Calu3 (cell line): ENCODE results near the gene TMEM269. TPM values are rescaled to one million over a fixed set of nuclear protein-coding genes. Genes with fewer than 3 reads are reported as not detected.

Experiments used
- BruUV-seq: library from RNA; stranded (reverse); fragments of 400-500 nt; replicated peaks from 2 replicates; lab custom pipeline; 2021; lab: Mats Ljungman, UMichigan
- CTCF ChIA-PET: fragments of 300-600 bp; sonication (Branson Sonifier 250); formaldehyde crosslinking; loops from one replicate; lab custom pipeline; 2022; ENCODE audit warnings: antibody characterized with exemption; lab: Charles Lee
- DNase-seq: peaks from one replicate; pipeline ENCODE4 v3.0.0; 2022
- H3K27ac Mint-ChIP-seq: one replicate; pipeline ENCODE4 v1.8.0; 2022; ENCODE audit warnings: mixed read lengths; ENCODE audit not compliant: unreplicated experiment
- H3K27me3 Mint-ChIP-seq: one replicate; pipeline ENCODE4 v1.8.0; 2022; ENCODE audit warnings: mixed read lengths; ENCODE audit not compliant: unreplicated experiment
- H3K36me3 Mint-ChIP-seq: one replicate; pipeline ENCODE4 v1.8.0; 2022; ENCODE audit warnings: mild to moderate bottlenecking, moderate library complexity, mixed read lengths; ENCODE audit not compliant: insufficient read depth, unreplicated experiment
- H3K4me1 Mint-ChIP-seq: one replicate; pipeline ENCODE4 v1.8.0; 2022; ENCODE audit warnings: mild to moderate bottlenecking, low read depth, mixed read lengths; ENCODE audit not compliant: unreplicated experiment
- H3K4me3 Mint-ChIP-seq: one replicate; pipeline ENCODE4 v1.8.0; 2022; ENCODE audit warnings: mild to moderate bottlenecking, low read depth, moderate library complexity, mixed read lengths; ENCODE audit not compliant: unreplicated experiment
- H3K9me3 Mint-ChIP-seq: one replicate; pipeline ENCODE4 v1.8.0; 2022; ENCODE audit warnings: low read depth, mixed read lengths; ENCODE audit not compliant: unreplicated experiment
- CTCF ChIP-seq: fragments of 200-600 bp; IDR thresholded peaks from one replicate; pipeline ENCODE4 v1.8.0; 2022; ENCODE audit warnings: antibody characterized with exemption; ENCODE audit not compliant: unreplicated experiment
- intact Hi-C: fragments of 100-400 bp; cut with micrococcal nuclease; formaldehyde crosslinking; loops from one replicate; pipeline ENCODE4 v1.10.0; 2022; ENCODE audit not compliant: unreplicated experiment
- total RNA-seq: library from RNA; stranded (reverse); gene quantifications from 2 replicates; pipeline ENCODE4 v1.2.3, GENCODE V29; 2022

Gene TMEM269
- total RNA-seq, 1 experiment from 2014 or later, result 0.94 TPM

- intact Hi-C loops, result no loop called here
- CTCF ChIA-PET, result no interaction called here
- Mint-ChIP-seq H3K27me3 (no peaks in the 10 kb centered on the region), H3K36me3 (no peaks in the 10 kb centered on the region), H3K9me3 (no peaks in the 10 kb centered on the region), H3K4me1 (no peaks in the 10 kb centered on the region), H3K27ac (no peak overlapping the region), H3K4me3 (no peak overlapping the region)
- DNase-seq, result no peak
- no peak for TF ChIP-seq CTCF
- no TSS peak for BruUV-seq
These were observed 13.2 kb downstream of the TMEM269 start for GRCh38 chr1:42797979-42798378.

GRCh38 chr1:42801832-42802473, 17.2 kb downstream of the TMEM269 start:
- Mint-ChIP-seq H3K4me3 (no peak overlapping the region), H3K4me1 (no peaks in the 10 kb centered on the region), H3K27ac (no peak overlapping the region), H3K27me3 (no peaks in the 10 kb centered on the region), H3K36me3 (no peaks in the 10 kb centered on the region), H3K9me3 (no peaks in the 10 kb centered on the region)
- no peak for TF ChIP-seq CTCF
- no peak for DNase-seq
- no TSS peak for BruUV-seq
- CTCF ChIA-PET, result no interaction called here
- intact Hi-C loops, result no loop called here

- Mint-ChIP-seq H3K4me3 (no peak overlapping the region), H3K36me3 (no peaks in the 10 kb centered on the region), H3K9me3 (no peaks in the 10 kb centered on the region), H3K27ac (no peak overlapping the region), H3K4me1 (no peaks in the 10 kb centered on the region), H3K27me3 (no peaks in the 10 kb centered on the region)
- DNase-seq, result no peak
- no peak for TF ChIP-seq CTCF
- no TSS peak for BruUV-seq
- CTCF ChIA-PET, result no interaction called here
- intact Hi-C loops, result no loop called here
These were observed 21.4 kb downstream of the TMEM269 start for GRCh38 chr1:42806171-42806570.

GRCh38 chr1:42806593-42806992, 21.8 kb downstream of the TMEM269 start:
- H3K27me3 Mint-ChIP-seq, result no peaks in the 10 kb centered on the region
- DNase-seq, result no peak
- intact Hi-C loops, result no loop called here
- H3K9me3 Mint-ChIP-seq, result no peaks in the 10 kb centered on the region
- H3K4me1 Mint-ChIP-seq, result no peaks in the 10 kb centered on the region
- no peak overlapping the region for H3K4me3 Mint-ChIP-seq
- CTCF ChIA-PET, result no interaction called here
- no peaks in the 10 kb centered on the region for H3K36me3 Mint-ChIP-seq
- H3K27ac Mint-ChIP-seq, result no peak overlapping the region
- TF ChIP-seq CTCF, result no peak
- no TSS peak for BruUV-seq
